ENCODE data around the gene CLDN9. TPM values are rescaled to one million over a fixed set of nuclear protein-coding genes. Genes with fewer than 3 reads are reported as not detected.
A peak's percentile ranks its signal among the peaks of the same experiment; 100 is the strongest.

The CLDN9 gene
- total and polyA plus RNA-seq, 9 of the 15 experiments (the other 6 are each of a cell fraction or from before 2014, with no cell fraction given), result 0.12 to 0.44 (median 0.22) TPM; not detected in 4

DNA sequence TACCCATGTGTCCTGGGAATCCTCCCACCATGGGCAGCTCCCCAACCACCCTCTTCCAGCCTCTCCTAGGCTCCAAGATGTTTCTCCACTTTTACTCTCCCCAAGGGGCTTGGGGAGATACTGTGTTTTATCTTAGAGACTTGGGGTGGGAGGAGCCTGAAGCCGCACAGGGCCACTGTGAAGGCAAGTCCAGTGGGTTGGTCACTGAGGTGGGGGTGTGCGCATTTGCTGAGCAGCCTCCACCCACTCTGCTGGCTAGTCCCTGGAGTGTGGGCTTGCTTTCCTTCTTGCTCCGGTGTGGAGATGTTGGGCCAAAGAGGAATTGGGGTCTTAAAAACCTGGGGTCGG is 4.1 kb upstream of the CLDN9 start (continued):
- 0 out of 2 replicates have a peak, but pooled peaks have one; percentile 18 for TF ChIP-seq HDAC2 (IDR thresholded peaks at IDR 0.05)

DNA sequence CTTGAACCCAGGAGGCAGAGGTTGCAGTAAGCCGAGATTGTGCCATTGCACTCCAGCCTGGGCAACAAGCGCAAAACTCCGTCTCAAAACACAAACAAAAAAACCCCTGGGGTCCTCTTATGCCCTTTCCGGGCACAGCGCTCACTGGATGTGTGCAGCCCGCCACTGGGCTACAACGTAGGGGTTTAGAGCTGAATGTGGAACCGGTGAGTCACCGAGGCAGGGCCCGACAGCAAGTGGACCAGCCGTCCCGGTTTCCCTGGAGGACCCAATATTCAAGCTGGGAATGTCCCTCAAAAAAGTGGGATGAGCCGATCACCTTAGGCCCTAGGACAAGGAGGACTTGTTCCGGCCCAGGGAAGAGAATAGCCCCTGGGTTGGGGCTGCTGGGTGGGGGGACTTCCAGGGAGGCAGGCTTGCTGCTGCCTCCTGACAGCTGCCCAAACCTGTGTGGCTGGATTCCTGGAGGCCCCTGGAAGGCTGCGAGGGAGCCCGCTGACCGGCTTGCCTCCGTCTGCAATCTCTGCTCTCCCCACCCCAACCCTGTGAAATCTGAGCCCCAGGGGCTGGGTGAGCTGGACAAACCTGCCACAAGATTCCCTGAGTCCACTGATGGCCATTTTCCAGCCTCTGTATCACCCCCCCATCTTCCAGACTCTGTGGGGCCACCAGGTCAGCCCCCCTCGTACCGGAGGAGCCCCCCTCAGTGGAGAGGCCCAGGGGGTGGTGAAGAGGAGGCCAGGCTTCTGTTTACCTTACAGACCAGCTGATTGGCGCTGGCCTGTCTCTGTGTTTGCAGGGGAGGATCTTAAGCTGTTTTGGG is 2.9 kb upstream of the CLDN9 start:
- no peak overlapping the region for H2AFZ ChIP-seq (ENCODE audit: low read depth, low read length)
- no TSS peak for BruUV-seq (replicated peaks)
- H3K36me3 ChIP-seq (ENCODE audit: control insufficient read depth, insufficient read depth, low read length), result peaks cover 3% of the 10 kb centered on the region; the same call in 2 of the 3 replicates
- FAIRE-seq (no peak), ATAC-seq (no peak), DNase-seq (ENCODE audit: extremely low read depth in 1 of 4, low spot score in 3 of 4) (no peak)
- H4K20me1 ChIP-seq (replicated peaks; ENCODE audit: control insufficient read depth, insufficient read depth, low read length), result no peaks in the 10 kb centered on the region
- no peak overlapping the region for H3K4me3 ChIP-seq
- no peaks in the 10 kb centered on the region for H3K27me3 ChIP-seq (ENCODE audit: control insufficient read depth in 2 of 2, insufficient read depth in 2 of 2, low read length in 2 of 2)
- H3K9ac ChIP-seq (ENCODE audit: insufficient read depth in 1 of 2, low read depth in 2 of 2, low read length in 2 of 2), result 0 out of 4 replicates have a peak overlapping the region, but pooled peaks of 1 of the 2 experiments have one; percentile 30
- TF ChIP-seq, protein P1, sequence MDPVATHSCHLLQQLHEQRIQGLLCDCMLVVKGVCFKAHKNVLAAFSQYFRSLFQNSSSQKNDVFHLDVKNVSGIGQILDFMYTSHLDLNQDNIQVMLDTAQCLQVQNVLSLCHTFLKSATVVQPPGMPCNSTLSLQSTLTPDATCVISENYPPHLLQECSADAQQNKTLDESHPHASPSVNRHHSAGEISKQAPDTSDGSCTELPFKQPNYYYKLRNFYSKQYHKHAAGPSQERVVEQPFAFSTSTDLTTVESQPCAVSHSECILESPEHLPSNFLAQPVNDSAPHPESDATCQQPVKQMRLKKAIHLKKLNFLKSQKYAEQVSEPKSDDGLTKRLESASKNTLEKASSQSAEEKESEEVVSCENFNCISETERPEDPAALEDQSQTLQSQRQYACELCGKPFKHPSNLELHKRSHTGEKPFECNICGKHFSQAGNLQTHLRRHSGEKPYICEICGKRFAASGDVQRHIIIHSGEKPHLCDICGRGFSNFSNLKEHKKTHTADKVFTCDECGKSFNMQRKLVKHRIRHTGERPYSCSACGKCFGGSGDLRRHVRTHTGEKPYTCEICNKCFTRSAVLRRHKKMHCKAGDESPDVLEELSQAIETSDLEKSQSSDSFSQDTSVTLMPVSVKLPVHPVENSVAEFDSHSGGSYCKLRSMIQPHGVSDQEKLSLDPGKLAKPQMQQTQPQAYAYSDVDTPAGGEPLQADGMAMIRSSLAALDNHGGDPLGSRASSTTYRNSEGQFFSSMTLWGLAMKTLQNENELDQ (CRISPR knock-in tag; IDR thresholded peaks at IDR 0.05; ENCODE audit: borderline replicate concordance), result no peak
- peak; percentile 65 to 72 for TF ChIP-seq KDM1A (IDR thresholded peaks at IDR 0.05)
- TF ChIP-seq TGIF2 (CRISPR knock-in tag; IDR thresholded peaks at IDR 0.05), result no peak
- no peak for TF ChIP-seq POLR2A (conservative IDR thresholded peaks at IDR 0.05)
- no peak for TF ChIP-seq MCM5 (IDR thresholded peaks at IDR 0.05; ENCODE audit: low read depth)
- TF ChIP-seq SMAD2 (IDR thresholded peaks at IDR 0.05; ENCODE audit: low read depth, low read length), result no peak
- TF ChIP-seq PHF8 (IDR thresholded peaks at IDR 0.05; ENCODE audit: borderline replicate concordance, low read length), result no peak
- no peak for TF ChIP-seq CC2D1A (IDR thresholded peaks at IDR 0.05)
- TF ChIP-seq, protein P2, sequence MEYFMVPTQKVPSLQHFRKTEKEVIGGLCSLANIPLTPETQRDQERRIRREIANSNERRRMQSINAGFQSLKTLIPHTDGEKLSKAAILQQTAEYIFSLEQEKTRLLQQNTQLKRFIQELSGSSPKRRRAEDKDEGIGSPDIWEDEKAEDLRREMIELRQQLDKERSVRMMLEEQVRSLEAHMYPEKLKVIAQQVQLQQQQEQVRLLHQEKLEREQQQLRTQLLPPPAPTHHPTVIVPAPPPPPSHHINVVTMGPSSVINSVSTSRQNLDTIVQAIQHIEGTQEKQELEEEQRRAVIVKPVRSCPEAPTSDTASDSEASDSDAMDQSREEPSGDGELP (CRISPR knock-in tag; IDR thresholded peaks at IDR 0.05; ENCODE audit: borderline replicate concordance), result peak; percentile 38; the same call in 1 of the 2 replicates
- TF ChIP-seq SMARCB1 (IDR thresholded peaks at IDR 0.05; ENCODE audit: insufficient read length, low read depth), result no peak
- TF ChIP-seq RBBP5 (IDR thresholded peaks at IDR 0.05; ENCODE audit: borderline replicate concordance, insufficient read depth, low read length, poor library complexity, severe bottlenecking), result no peak
- no peak for TF ChIP-seq SMARCA4 (IDR thresholded peaks at IDR 0.05)
- no peak overlapping the region for H3K27ac ChIP-seq (ENCODE audit: extremely low read depth, low read depth, low read length)
- peaks cover 3% of the 10 kb centered on the region for H3K9me1 ChIP-seq (ENCODE audit: control insufficient read depth, insufficient read depth, low read length)
- peaks cover 39 to 82% of the 10 kb centered on the region in 2 experiments for H3K4me1 ChIP-seq (replicated peaks in 1 of 2; ENCODE audit: control insufficient read depth in 2 of 2, insufficient read depth in 2 of 2, low read length in 2 of 2)
- H3K4me2 ChIP-seq (ENCODE audit: insufficient read depth, low read length), result no peak overlapping the region
- intact Hi-C loops (cut with micrococcal nuclease), result no loop called here
- peaks cover 22% of the 10 kb centered on the region for H3K79me2 ChIP-seq (ENCODE audit: control insufficient read depth, insufficient read depth, low read length)
- POLR2A ChIA-PET, result interaction anchor here (0.6 to 1.7 kb wide), 6 partner anchors 10 to 1701 kb away, joined by 3 to 9 read pairs (median 4); partner anchors contain the start of genes HCFC1R1, THOC6 and TNFRSF12A
- WGBS (ENCODE audit: insufficient coverage, low coverage, missing lambda C conversion rate), result 61% methylated on average over 21 of the region's 21 CpGs
- H3K9me3 ChIP-seq (replicated peaks; ENCODE audit: control insufficient read depth, insufficient read depth, low read depth, low read length), result no peaks in the 10 kb centered on the region
- in situ Hi-C loops (cut with MboI), result no loop called here
- CTCF ChIA-PET (ENCODE audit: low intra/inter-chr PET ratio), result no interaction called here
